CD4-positive, alpha-beta T cell (primary cell): Measurements from ENCODE around the gene LRRC25. TPM values are rescaled to one million over a fixed set of nuclear protein-coding genes. Genes with fewer than 3 reads are reported as not detected.
A peak's percentile ranks its signal among the peaks of the same experiment; 100 is the strongest.

Experiments
- ATAC-seq: fragments of 200-7000 bp; cut with Tn5 transposase; one replicate; pipeline ENCODE4 v1.10.0; 2022; ENCODE audit warnings: mild to moderate bottlenecking; ENCODE audit not compliant: poor library complexity
- CTCF ChIA-PET: fragments of 350-600 bp; sonication (Branson Sonifier 250); formaldehyde crosslinking; loops from one replicate; lab custom pipeline; 2021; ENCODE audit warnings: antibody characterized with exemption, inconsistent platforms; lab: Charles Lee
- POLR2A ChIA-PET: fragments of 350-600 bp; sonication (Branson Sonifier 250); formaldehyde crosslinking; loops from one replicate; lab custom pipeline; 2021; ENCODE audit warnings: antibody characterized with exemption, inconsistent platforms; lab: Charles Lee
- DNase-seq, 14 experiments: peaks; one replicate each; pipeline ENCODE4 v3.0.0-alpha.2; 2013 to 2020; ENCODE audit warnings: mixed read lengths in 2 of 14
- H3K27ac ChIP-seq, 2 donors: one replicate each; pipeline versions ENCODE4 v1.5.1 to v1.7.0; 2013; ENCODE audit warnings: low read length in 2 of 2, low read depth in 1 of 2, mild to moderate bottlenecking in 1 of 2
- H3K27me3 ChIP-seq, 2 experiments: 1 replicate in 1 of 2; 2 replicates in 1 of 2; pipeline versions ENCODE4 v1.6.1 to v1.7.0; 2013; ENCODE audit warnings: low read length in 2 of 2, control low read depth in 1 of 2, mild to moderate bottlenecking in 1 of 2, moderate library complexity in 1 of 2; ENCODE audit not compliant: insufficient read depth in 2 of 2, control insufficient read depth in 1 of 2
- H3K36me3 ChIP-seq: one replicate; pipeline ENCODE4 v1.6.1; 2013; ENCODE audit warnings: low read length, control low read depth; ENCODE audit not compliant: insufficient read depth
- H3K4me1 ChIP-seq: one replicate; pipeline ENCODE4 v1.6.1; 2013; ENCODE audit warnings: low read length, control low read depth; ENCODE audit not compliant: insufficient read depth
- H3K4me3 ChIP-seq: one replicate; pipeline ENCODE4 v1.5.1; 2013; ENCODE audit warnings: mild to moderate bottlenecking, low read length, moderate library complexity
- H3K9me3 ChIP-seq, 2 experiments: 1 replicate in 1 of 2; 2 replicates in 1 of 2; pipeline versions ENCODE4 v1.6.1 to v1.7.0; 2013; ENCODE audit warnings: low read length in 2 of 2, mild to moderate bottlenecking in 2 of 2, control low read depth in 1 of 2, moderate library complexity in 1 of 2; ENCODE audit not compliant: control insufficient read depth in 1 of 2, insufficient read depth in 1 of 2
- H3K27ac Mint-ChIP-seq: one replicate; pipeline ENCODE4 v1.8.0; 2020; ENCODE audit warnings: mixed read lengths
- H3K27me3 Mint-ChIP-seq: one replicate; pipeline ENCODE4 v1.8.0; 2021; ENCODE audit warnings: mixed read lengths
- H3K36me3 Mint-ChIP-seq: one replicate; pipeline ENCODE4 v1.8.0; 2021; ENCODE audit warnings: low read depth, mixed read lengths
- H3K4me1 Mint-ChIP-seq: one replicate; pipeline ENCODE4 v1.8.0; 2021; ENCODE audit warnings: low read depth, mixed read lengths
- H3K4me3 Mint-ChIP-seq: one replicate; pipeline ENCODE4 v1.8.0; 2020; ENCODE audit warnings: mild to moderate bottlenecking, mixed read lengths
- H3K9me3 Mint-ChIP-seq: one replicate; pipeline ENCODE4 v1.8.0; 2020; ENCODE audit warnings: mixed read lengths
- intact Hi-C, 2 experiments: fragments of 100-400 bp; cut with DNase I in 1 of 2; cut with micrococcal nuclease in 1 of 2; formaldehyde crosslinking; loops; one replicate each; pipeline versions ENCODE4 v1.15.1 to v1.9.0; 2023 to 2025; cut with DNase I, micrococcal nuclease
- total RNA-seq, 174 experiments: library from RNA in 2 of 174; stranded (reverse) in 2 of 174; gene quantifications; one replicate each; pipeline ENCODE4 v1.2.3 and lab custom pipeline; 2021 to 2026
- TF ChIP-seq, protein P1 (sequence below): fragments of 200-600 bp; IDR thresholded peaks from one replicate; pipeline ENCODE4 v1.8.0; 2022; ENCODE audit warnings: antibody characterized with exemption, mild to moderate bottlenecking

Gene LRRC25
- total RNA-seq, 2 experiments from 2014 or later, result 0.82 to 0.92 TPM

DNA sequence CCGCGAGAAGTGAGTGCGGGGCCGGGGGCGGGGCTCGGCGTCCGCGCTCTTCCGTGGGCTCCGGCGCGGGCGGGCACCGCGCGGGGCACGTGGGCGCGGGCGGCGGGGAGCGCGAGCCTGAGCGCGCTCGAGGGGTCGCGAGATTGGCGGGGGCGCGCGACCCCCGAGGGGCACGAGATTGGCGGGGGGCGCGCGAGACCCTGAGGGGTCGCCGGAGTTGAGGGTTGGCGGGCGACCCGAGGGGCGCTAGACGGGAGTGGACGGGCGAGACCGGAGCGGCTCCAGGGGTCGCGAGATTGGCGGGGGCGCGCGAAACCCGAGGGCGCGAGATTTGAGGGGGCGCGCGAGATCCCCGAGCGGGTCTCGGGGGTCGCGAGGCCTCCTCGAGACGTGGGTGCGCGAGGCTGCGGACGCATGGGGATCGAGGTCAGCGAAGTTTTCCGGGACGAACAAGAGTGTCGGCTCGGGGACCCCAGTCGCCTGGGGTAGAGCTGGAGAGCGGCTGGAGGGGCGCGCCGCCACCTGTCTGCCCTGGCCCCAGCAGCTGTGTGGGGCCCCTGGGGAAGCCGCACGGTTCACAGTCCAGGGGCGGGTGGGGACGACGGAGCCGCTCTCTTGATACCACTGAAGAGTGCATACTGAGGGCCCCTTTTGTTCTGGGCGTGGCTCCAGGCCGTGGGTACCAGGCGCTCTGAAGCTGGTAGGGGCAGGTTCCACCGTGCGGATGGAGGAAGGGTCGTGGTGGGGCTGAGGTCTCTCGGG lies 22.5 kb upstream of the LRRC25 start:
- Histone ChIP-seq H3K27ac (peak overlapping the region; percentile 41 to 52), H3K4me3 (peak overlapping the region; percentile 77), H3K9me3 (no peaks in the 10 kb centered on the region), H3K27me3 (peaks cover 11 to 30% of the 10 kb centered on the region in 2 experiments), H3K36me3 (peaks cover 9% of the 10 kb centered on the region), H3K4me1 (peaks cover 93% of the 10 kb centered on the region)
- Mint-ChIP-seq H3K27ac (peak overlapping the region; percentile 81), H3K27me3 (peaks cover 34% of the 10 kb centered on the region), H3K4me1 (peaks cover 85% of the 10 kb centered on the region), H3K36me3 (no peaks in the 10 kb centered on the region), H3K9me3 (no peaks in the 10 kb centered on the region), H3K4me3 (peak overlapping the region; percentile 89)
- ChIA-PET CTCF (interaction anchor here (0.9 to 5.7 kb wide), 6 partner anchors 8 to 169 kb away, joined by 3 to 32 read pairs (median 7); partner anchors contain the start of genes LSM4 and REX1BD), POLR2A (interaction anchor here (0.8 to 9.0 kb wide), 11 partner anchors 9 to 227 kb away, joined by 3 to 97 read pairs (median 7); partner anchors contain the start of genes JUND, MPV17L2, REX1BD and UBA52)
- DNase-seq (peak in 7 of 14 experiments; percentile 39 to 75 (median 56)), ATAC-seq (peak; percentile 40)
- intact Hi-C loops, result loop anchor here in 1 of 2 experiments (5.0 kb wide), 2 partner anchors 78 to 93 kb away; partner anchors contain the start of gene PGPEP1
- TF ChIP-seq, protein P1, sequence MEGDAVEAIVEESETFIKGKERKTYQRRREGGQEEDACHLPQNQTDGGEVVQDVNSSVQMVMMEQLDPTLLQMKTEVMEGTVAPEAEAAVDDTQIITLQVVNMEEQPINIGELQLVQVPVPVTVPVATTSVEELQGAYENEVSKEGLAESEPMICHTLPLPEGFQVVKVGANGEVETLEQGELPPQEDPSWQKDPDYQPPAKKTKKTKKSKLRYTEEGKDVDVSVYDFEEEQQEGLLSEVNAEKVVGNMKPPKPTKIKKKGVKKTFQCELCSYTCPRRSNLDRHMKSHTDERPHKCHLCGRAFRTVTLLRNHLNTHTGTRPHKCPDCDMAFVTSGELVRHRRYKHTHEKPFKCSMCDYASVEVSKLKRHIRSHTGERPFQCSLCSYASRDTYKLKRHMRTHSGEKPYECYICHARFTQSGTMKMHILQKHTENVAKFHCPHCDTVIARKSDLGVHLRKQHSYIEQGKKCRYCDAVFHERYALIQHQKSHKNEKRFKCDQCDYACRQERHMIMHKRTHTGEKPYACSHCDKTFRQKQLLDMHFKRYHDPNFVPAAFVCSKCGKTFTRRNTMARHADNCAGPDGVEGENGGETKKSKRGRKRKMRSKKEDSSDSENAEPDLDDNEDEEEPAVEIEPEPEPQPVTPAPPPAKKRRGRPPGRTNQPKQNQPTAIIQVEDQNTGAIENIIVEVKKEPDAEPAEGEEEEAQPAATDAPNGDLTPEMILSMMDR, result no peak

DNA sequence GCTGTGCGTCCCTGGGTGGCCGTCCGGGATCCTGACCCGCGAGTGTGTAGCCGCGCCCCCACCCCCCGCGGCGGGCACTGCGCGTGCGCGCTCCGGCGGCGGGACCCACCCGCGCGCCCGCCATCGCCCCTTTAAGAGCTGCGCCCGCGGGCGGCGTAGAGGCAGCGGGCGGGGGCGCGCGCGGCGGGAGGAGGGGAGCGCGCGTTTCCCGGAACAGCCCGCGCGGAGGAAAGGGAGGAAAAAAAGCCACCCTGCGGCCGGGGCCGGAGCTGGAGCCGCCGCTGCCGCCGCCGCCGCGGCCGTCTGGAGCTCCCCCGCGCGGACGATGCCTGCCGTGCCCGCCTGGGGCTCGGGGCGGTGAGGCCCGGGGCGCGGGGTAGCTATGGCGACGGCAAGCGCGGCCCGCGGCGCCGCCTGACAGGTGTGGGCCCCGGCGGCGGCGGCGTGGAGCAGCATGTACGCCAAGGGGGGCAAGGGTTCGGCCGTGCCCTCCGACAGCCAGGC lies 21.8 kb upstream of the LRRC25 start, which contains the start of gene SSBP4:
SSBP4 (plus strand) TSS at position 204 of the 504 bp plus-strand sequence; CDS start at position 455, 251 bp downstream.
- Histone ChIP-seq H3K36me3 (peaks cover 9% of the 10 kb centered on the region), H3K27ac (peak within 1 kb of the TSS; percentile 41 to 52), H3K27me3 (peaks cover 11 to 30% of the 10 kb centered on the region in 2 experiments), H3K9me3 (no peaks in the 10 kb centered on the region), H3K4me1 (peaks cover 94% of the 10 kb centered on the region), H3K4me3 (peak within 1 kb of the TSS; percentile 77)
- H3K36me3 Mint-ChIP-seq, result no peaks in the 10 kb centered on the region
- ChIA-PET POLR2A (interaction anchor here (0.8 to 9.0 kb wide), 13 partner anchors 10 to 226 kb away, joined by 3 to 97 read pairs (median 5); partner anchors contain the start of genes JUND, MPV17L2, REX1BD and UBA52), CTCF (interaction anchor here (0.9 to 5.7 kb wide), 8 partner anchors 8 to 227 kb away, joined by 3 to 32 read pairs (median 6); partner anchors contain the start of gene LSM4)
- H3K4me3 Mint-ChIP-seq, result peak within 1 kb of the TSS; percentile 92
- TF ChIP-seq, protein P1, result no peak
- intact Hi-C loops, result loop anchor here in 1 of 2 experiments (5.0 kb wide), 2 partner anchors 77 to 92 kb away; partner anchors contain the start of gene PGPEP1
- peaks cover 85% of the 10 kb centered on the region for H3K4me1 Mint-ChIP-seq
- H3K27me3 Mint-ChIP-seq, result peaks cover 38% of the 10 kb centered on the region
- H3K27ac Mint-ChIP-seq, result peak within 1 kb of the TSS; percentile 81
- peak in 13 of 14 experiments; percentile 45 to 90 (median 63) for DNase-seq
- peak; percentile 58 for ATAC-seq
- no peaks in the 10 kb centered on the region for H3K9me3 Mint-ChIP-seq
